GM20000 (cell line): ENCODE measurements around the gene DEAF1.

ENCODE experiments used
- DNase-seq: peaks from one replicate; pipeline ENCODE4 v3.0.0; 2012; ENCODE audit warnings: low spot score
- CTCF ChIP-seq: IDR thresholded peaks from 2 replicates; pipeline ENCODE4 v1.5.1; 2012; ENCODE audit warnings: mild to moderate bottlenecking, control low read depth; ENCODE audit errors: extremely low read depth, missing control alignments

Gene DEAF1

GRCh38 chr11:597166-597725 lies 97.8 kb downstream of the DEAF1 start:
- TF ChIP-seq CTCF = no peak
- no peak for DNase-seq

GRCh38 chr11:596374-596773 lies 98.6 kb downstream of the DEAF1 start:
- no peak for TF ChIP-seq CTCF
- DNase-seq = no peak

- no peak for DNase-seq
- TF ChIP-seq CTCF = no peak
Observed at GRCh38 chr11:595400-595799, 99.6 kb downstream of the DEAF1 start.
